NOMO-1 treated with DMSO at 0.1 percent for 48 hours (cell line): ENCODE measurements around the gene PCBP3.

Source experiments
- DNase-seq: peaks from one replicate; lab custom pipeline; 2025; ENCODE audit not compliant: unreplicated experiment; lab: John Stamatoyannopoulos, UW

The PCBP3 gene

GRCh38 chr21:45938811-45939520 lies 295.4 kb downstream of the PCBP3 start:
- DNase-seq = no peak

- DNase-seq = no peak
Measured at GRCh38 chr21:45939521-45940045, 296.1 kb downstream of the PCBP3 start.

- no peak for DNase-seq
Measured at GRCh38 chr21:45940091-45940490, 296.6 kb downstream of the PCBP3 start.

GRCh38 chr21:45940621-45941337 lies 297.3 kb downstream of the PCBP3 start:
- no peak for DNase-seq

- no peak for DNase-seq
Measured at GRCh38 chr21:45941338-45941710, 297.8 kb downstream of the PCBP3 start.

- no peak for DNase-seq
Measured at GRCh38 chr21:45941717-45942546, 298.4 kb downstream of the PCBP3 start.

GRCh38 chr21:45942755-45943629 lies 299.5 kb downstream of the PCBP3 start:
- no peak for DNase-seq

GRCh38 chr21:45943630-45944540 lies 300.4 kb downstream of the PCBP3 start:
- no peak for DNase-seq

GRCh38 chr21:45944601-45945000 lies 301.1 kb downstream of the PCBP3 start:
- no peak for DNase-seq

- DNase-seq = no peak
Measured at GRCh38 chr21:45945066-45945867, 301.7 kb downstream of the PCBP3 start.

GRCh38 chr21:45945868-45946210 lies 302.3 kb downstream of the PCBP3 start:
- DNase-seq = no peak

GRCh38 chr21:45947296-45947695 lies 303.8 kb downstream of the PCBP3 start:
- no peak for DNase-seq

- no peak for DNase-seq
Measured at GRCh38 chr21:45947716-45948255, 304.3 kb downstream of the PCBP3 start.

- DNase-seq = no peak
Measured at GRCh38 chr21:45948576-45949141, 305.1 kb downstream of the PCBP3 start.

GRCh38 chr21:45949928-45950739 lies 306.6 kb downstream of the PCBP3 start:
- no peak for DNase-seq

- no peak for DNase-seq
Measured at GRCh38 chr21:45950740-45951515, 307.4 kb downstream of the PCBP3 start.

- no peak for DNase-seq
Measured at GRCh38 chr21:45951676-45952075, 308.2 kb downstream of the PCBP3 start.
